Measurements from ENCODE around the gene PCCA.

DNA sequence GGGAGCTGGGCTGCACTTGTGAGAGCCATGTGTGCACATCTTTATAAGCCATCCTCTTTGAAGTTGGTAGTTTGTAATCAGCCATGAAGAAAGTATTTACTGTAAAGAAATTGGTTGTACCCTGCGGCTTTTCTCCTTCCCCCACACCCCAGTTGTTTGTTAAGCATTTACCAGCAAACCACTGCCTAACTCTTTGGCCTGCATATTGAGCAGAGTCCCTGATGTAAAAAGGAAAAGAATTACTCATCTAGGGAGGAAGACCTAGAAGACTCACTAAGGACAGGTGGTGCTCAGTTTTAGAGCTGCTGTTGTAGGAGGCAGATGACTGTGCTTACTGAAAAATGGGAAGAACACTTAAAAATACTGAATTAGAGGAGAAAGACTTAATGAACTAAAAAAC is 245.3 kb downstream of the PCCA start:
- no peak for TF ChIP-seq POLR2A (IDR thresholded peaks at IDR 0.05; ENCODE audit: low read length)
- TF ChIP-seq GATA1 (IDR thresholded peaks at IDR 0.05; ENCODE audit: low read depth, low read length): no peak

Data from erythroblast (primary cell).